GM19328 (cell line): ENCODE results near the gene LRP5.
"Not testable (repeated sequence)": the region's sequence is repeated elsewhere in the genome, so short reads cannot be mapped to it uniquely, and the experiment has no call there.

Source experiments
- ATAC-seq: cut with Tn5 transposase; IDR thresholded peaks from one replicate; pipeline ENCODE4 v1.9.1; 2021; ENCODE audit warnings: mild to moderate bottlenecking, moderate library complexity; ENCODE audit not compliant: unreplicated experiment

The LRP5 gene

DNA sequence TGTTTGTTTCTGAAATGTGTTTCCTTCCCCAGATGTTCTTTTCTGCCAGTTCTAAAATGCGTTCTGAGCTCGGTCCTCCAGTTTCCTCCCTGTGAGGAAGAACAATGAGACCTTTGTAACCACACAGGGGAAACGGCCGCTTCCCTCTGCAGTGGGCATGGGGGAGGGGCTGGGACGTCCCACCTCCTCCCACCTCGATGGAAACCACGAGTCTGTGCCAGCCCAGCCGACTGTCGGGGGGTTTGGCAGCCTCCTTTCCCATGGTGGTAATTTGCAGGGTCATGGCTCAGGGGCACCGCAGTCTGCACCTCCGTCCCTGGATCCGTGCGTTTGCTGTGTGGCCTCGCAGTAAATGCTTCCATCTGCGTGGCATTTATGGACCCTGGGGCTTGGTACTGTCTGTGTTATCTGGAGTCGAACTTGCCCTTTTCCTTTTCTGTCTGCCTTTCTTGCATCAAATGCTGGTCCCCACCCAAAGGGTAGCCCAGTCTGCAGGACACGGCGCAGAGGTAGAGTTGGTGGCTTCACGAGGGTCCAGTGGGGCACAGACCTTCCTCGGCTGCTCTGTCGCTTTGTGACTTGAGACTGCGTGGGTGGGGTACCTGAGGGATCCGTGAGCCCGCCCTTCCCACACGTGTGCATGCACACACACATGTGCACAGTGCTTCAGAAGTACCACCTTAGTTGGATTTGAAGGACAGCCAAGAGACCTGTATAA lies 16.1 kb downstream of the LRP5 start:
- no peak for ATAC-seq

- ATAC-seq, result no peak
Measured at GRCh38 chr11:68329536-68329935, 17.1 kb downstream of the LRP5 start.

- no peak for ATAC-seq
Measured at GRCh38 chr11:68329978-68330699, 17.7 kb downstream of the LRP5 start.

GRCh38 chr11:68330700-68331337 lies 18.4 kb downstream of the LRP5 start:
- ATAC-seq, result no peak

- ATAC-seq, result no peak
Measured at GRCh38 chr11:68331338-68331947, 19.1 kb downstream of the LRP5 start.

GRCh38 chr11:68332186-68332585 lies 19.8 kb downstream of the LRP5 start:
- ATAC-seq, result no peak

GRCh38 chr11:68333173-68333572 lies 20.8 kb downstream of the LRP5 start:
- no peak for ATAC-seq

DNA sequence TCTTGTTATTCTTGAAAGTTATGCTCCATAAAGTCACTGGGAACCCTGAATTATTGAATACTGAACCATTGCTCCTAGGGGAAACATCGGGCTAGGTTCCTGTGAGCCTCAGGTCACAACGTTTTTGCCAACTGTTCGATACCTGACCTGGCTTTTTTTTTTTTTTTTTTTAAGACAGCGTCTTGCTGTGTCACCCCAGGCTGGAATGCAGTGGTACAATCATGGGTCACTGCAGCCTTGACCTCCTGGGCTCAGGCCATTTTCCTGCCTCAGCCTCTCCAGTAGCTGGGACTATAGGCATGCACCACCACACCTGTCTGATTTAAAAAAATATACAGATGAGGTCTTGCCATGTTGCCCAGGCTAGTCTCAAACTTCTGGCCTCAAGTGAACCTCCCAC lies 22.5 kb downstream of the LRP5 start:
- ATAC-seq, result no peak

DNA sequence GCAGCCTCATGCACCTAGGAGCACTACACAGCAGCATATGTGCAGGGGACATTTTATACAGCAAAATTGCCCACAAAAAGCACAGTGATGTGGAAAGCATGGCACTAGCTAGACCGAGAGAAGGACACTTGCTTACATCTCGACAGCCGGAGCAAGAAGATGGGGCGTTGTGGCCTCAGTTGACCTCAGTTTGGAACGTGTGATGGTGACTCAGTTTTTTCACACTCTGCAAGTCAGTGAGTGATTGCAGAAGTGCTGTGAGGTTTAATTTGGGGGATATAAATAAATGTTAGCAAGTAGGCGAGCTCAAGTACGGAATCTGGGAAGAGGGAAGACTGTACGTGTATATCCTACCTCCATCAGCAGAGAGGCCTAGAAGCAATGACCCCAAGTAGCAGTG lies 23.3 kb downstream of the LRP5 start:
- no peak for ATAC-seq

DNA sequence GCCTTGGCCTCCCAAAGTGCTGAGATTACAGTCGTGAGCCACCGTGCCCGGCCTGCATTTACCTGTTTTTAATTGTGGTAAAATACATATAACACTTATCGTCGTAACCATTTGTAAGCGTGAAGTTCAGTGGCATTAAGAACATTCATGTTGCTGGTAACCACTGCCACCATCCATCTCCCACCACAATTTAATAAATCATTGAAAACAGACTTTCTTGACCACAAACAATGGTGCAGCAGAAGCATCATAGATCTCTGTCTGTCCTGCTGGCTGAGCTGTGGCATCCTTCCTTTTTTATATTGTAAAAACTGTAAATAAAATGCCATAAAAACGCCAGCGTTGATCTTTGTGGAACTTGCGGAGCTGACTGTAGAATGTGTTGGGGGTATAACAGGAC lies 24.3 kb downstream of the LRP5 start:
- ATAC-seq, result no peak

GRCh38 chr11:68337399-68337835 lies 25.0 kb downstream of the LRP5 start:
- ATAC-seq, result no peak

GRCh38 chr11:68338051-68338780 lies 25.8 kb downstream of the LRP5 start:
- ATAC-seq, result no peak

DNA sequence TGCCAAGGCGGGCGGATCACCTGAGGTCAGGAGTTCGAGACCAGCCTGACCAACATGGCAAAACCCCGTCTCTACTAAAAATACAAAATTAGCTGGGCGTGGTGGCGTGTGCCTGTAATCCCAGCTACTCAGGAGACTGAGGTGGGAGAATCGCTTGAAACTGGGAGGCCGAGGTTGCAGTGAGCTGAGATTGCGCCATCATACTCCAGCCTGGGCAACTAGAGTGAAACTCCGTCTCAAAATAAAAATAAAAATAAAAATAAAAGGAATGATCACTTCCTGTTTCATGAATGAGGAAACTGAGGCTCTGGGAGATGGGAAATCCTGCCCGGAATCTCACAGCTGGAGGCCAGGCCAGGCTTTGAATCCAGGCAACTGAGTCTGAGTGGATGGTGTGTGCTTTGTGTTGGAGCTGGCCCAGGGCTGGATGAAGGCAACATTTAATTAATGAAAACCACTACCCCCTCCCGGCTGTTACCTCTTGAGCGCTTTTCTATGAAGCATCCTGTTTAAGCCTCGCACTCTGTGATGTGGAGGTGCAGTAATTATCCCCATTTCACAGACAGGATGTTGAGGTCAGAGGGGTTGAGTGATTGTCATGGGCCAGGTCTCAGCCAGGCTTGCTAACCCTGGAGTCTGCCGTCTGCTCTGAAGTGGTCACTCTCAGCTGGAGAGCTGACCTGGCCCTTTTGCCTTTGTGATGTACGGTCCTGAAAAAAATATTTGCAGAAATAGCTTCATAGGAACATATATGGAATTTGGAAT lies 27.8 kb downstream of the LRP5 start:
- no peak for ATAC-seq

GRCh38 chr11:68340784-68341556 lies 28.6 kb downstream of the LRP5 start:
- no peak for ATAC-seq

- no peak for ATAC-seq
Measured at GRCh38 chr11:68341557-68342458, 29.4 kb downstream of the LRP5 start.

DNA sequence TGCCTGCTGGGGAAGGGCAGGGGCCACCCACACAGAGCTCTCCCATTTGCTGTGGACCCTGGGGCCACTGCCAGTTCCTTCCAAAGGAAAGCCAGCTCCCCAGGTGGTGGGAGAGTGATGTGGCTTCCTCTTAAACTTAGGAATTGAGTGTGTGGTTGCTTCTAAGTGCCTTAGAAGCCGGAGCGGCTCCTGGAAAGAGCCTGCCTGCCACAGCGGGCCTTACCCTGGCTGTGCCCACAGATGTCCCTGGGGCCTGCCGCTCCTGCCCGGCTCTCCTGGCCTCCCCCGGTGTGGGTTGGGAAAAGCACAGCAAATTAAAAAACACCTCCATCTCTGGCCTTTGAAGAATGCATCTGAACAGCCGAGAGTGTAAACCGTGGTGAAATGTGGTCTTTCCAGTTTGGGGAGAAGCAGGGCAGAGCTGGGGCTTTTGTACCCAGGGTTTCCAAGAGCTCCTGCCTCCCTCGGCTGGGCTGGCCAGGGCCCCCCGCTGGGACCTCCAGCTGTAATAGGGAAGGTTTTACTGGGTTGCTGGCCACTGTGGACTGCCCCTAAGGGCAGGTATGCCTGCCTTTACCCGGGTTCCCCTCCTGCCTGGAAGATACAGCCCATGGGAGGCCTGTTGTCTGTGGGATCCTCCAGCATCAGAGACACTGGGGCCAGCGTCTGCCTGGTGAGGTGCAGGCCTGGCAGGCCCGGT lies 30.2 kb downstream of the LRP5 start:
- ATAC-seq, result no peak

GRCh38 chr11:68343761-68344256 lies 31.4 kb downstream of the LRP5 start:
- ATAC-seq, result no peak

DNA sequence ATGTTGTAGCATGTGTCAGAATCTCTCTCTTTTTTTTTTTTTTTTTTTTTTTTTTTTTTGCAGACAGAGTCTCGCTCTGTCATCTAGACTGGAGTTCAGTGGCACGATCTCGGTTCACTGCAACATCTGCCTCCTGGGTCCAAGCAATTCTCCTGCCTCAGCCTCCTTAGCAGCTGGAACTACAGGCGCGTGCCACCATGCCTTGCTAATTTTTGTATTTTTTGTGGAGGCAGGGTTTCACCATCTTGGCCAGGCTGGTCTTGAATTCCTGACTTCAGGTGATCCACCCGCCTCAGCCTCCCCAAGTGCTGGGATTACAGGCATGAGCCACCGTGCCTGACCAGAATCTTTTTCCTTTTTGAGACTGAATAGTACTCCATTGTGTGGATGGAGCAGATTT lies 32.4 kb downstream of the LRP5 start:
- ATAC-seq, result not testable (repeated sequence)
